GM20000 (cell line): Measurements from ENCODE around the gene PHETA1.

ENCODE experiments used
- DNase-seq: peaks from one replicate; pipeline ENCODE4 v3.0.0; 2012; ENCODE audit warnings: low spot score
- TF ChIP-seq, protein P1 (sequence below): IDR thresholded peaks from 2 replicates; pipeline ENCODE4 v1.5.1; 2012; ENCODE audit warnings: mild to moderate bottlenecking, control low read depth; ENCODE audit errors: extremely low read depth, missing control alignments

PHETA1 gene

DNA sequence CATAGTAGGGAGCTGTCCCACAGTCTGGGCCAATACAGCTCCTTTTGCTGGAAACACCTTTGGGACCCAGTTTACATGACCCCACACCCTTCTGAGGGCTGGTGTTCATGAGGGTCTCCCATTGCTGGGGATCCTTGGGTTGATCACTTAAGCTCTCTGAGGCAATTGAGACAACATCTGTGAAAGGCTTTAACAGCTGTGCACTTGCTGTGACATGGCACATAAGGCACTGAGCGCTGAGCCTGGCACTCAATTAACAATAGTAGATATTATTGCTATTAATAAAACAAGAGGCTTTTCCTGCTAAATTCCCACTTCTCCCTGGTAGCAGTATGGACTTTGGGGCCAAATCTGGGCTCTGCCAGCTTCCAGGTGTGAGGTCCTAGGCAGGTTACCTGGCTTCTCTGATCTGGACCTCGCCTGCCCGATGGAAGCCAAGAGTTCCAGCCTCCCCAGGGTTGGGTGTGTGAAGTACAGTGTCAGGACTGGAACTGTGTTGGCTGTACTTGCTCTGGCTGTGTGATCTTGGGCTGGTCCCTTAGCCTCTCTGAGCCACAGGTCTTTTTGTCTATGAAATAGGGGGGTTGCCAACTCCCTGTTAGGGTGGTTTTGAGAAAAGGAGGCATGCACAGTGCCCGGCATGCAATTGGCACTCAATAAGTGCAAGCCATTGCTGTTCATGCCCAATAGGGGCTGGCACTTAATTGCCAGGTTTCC, 39.9 kb upstream of the PHETA1 start:
- TF ChIP-seq, protein P1, sequence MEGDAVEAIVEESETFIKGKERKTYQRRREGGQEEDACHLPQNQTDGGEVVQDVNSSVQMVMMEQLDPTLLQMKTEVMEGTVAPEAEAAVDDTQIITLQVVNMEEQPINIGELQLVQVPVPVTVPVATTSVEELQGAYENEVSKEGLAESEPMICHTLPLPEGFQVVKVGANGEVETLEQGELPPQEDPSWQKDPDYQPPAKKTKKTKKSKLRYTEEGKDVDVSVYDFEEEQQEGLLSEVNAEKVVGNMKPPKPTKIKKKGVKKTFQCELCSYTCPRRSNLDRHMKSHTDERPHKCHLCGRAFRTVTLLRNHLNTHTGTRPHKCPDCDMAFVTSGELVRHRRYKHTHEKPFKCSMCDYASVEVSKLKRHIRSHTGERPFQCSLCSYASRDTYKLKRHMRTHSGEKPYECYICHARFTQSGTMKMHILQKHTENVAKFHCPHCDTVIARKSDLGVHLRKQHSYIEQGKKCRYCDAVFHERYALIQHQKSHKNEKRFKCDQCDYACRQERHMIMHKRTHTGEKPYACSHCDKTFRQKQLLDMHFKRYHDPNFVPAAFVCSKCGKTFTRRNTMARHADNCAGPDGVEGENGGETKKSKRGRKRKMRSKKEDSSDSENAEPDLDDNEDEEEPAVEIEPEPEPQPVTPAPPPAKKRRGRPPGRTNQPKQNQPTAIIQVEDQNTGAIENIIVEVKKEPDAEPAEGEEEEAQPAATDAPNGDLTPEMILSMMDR, result no peak
- DNase-seq, result no peak

DNA sequence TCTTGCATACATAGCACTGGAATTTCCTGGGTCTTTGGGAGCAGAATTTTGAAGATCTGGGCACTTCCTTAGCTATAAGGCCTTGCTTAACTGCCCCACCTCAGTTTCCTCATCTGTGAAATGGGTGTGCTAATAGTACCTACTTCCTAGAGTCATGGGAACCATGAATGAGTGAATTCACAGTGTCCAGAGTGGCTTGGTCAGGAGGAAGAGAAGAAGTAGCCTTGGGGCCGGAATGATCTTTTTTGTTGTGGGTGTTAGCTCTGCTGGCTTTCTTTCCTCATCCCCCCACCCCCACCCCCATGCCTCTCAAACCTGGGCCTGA, 39.2 kb upstream of the PHETA1 start:
- TF ChIP-seq, protein P1, result no peak
- DNase-seq, result no peak

DNA sequence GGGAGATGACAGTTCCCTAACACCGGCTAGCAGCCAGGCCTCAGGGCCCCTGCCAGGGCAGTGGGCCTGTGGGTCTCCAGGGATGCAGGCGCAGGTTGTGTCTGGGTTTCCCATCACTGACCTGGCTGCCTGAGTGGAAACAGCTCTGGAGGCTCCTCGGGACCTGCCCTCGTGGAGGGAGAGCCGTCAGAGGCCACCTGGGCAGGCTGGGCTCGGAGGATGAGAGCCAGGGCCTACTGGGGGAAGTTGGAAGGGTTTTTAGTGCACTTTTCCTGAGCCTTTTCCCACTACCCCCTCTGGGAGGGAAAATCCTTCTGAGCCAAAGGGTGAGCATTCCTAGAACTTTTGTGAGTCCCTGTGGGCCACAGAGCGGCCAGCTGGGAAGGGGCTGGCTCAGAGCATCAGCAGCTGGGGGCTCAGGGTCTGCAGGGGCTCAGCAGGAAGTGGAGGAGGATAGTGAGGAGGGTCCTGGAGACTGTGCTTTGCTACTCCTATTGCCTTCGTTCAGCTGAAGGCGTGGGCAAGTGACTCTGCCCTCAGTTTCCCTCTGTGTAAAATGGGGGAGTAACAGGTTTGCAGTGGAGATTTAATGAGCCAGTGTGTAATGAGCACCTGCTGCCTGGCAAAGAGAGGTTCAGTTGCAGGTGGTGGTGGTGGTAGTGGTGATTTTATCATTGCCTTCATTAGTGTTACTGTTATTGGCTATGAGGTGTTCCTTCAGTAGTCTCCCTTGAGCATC, 38.7 kb upstream of the PHETA1 start:
- TF ChIP-seq, protein P1, result no peak
- DNase-seq, result no peak

DNA sequence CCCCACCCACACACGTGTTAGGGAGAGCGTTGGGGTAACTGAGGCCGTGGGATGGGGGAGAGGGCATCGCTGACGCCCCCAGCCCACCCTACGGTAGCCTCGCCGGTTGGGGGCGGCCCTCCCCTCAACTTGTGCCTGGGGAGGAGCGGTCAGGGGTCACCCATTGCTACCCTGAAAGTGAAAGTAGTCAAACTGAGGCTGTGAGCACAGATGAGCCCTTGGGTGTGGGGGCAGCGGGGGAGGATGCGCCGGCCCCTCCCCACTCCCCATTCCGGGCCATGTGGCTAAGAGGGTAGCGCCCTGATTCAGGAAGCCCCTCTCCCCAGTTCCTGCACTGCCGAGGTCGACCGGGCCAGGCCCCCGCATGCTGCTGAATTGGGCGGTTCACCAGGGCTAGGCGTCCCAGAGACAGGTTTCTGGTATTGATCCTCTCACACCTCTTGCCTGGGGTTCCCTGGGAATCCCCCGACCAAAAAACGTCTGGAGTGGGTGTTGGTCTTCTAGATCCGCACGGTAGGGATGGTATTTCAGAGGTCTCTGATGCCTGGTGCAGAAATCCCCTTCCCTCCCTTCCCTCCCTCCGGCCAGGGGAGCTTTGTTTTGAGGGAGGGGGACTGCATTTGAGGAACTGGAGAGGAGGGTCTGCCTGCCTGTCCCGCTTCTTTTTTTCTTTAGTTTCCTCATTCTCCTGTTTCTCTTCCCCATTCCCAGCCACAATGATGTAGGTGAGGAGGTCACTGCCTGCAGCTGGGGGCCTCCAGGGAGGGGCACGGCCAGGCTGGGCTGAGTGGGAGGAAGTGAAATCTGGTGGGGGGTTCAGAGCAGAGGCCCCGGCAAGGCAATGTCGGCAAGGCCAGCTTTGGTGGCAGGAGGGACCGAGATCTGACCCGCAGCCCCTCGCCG, 37.8 kb upstream of the PHETA1 start:
- DNase-seq, result peak; percentile 65
- TF ChIP-seq, protein P1, result no peak

DNA sequence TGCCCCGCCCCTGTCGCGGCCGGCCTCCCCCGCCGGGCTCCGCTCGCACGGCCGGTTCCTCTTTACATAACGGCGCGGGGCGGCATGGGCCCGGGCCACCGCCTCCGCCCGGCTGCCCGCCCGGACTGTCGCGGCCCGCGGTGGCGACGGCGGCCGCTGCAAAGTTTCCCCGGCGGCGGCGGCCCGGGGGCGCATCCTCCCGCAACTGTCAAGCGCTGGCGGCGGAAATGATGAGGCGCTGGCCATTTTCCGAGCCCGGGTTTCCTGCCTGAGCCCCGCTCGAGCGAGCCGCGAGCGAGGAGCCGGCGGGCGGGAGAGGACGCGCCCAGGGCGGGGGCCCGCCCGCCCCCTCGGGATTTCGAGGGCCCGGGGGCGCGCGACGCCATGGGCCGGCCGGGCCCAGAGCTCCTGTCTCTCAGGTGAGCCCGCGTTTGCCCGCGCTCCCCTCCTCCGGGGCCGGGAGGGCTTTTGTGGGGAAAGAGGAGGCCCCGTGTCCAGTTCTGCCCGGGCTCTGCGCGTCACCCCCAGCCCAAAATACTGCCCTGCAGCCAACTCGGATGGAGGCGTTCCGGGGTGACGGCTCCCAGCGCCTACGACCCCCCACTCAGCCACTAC, 37.1 kb upstream of the PHETA1 start, which contains the start of gene SH2B3:
SH2B3 (plus strand) TSS at position 65 of the 615 bp plus-strand sequence. CDS start 12,223 bp downstream, outside the sequence.
- DNase-seq, result no peak
- TF ChIP-seq, protein P1, result no peak

DNA sequence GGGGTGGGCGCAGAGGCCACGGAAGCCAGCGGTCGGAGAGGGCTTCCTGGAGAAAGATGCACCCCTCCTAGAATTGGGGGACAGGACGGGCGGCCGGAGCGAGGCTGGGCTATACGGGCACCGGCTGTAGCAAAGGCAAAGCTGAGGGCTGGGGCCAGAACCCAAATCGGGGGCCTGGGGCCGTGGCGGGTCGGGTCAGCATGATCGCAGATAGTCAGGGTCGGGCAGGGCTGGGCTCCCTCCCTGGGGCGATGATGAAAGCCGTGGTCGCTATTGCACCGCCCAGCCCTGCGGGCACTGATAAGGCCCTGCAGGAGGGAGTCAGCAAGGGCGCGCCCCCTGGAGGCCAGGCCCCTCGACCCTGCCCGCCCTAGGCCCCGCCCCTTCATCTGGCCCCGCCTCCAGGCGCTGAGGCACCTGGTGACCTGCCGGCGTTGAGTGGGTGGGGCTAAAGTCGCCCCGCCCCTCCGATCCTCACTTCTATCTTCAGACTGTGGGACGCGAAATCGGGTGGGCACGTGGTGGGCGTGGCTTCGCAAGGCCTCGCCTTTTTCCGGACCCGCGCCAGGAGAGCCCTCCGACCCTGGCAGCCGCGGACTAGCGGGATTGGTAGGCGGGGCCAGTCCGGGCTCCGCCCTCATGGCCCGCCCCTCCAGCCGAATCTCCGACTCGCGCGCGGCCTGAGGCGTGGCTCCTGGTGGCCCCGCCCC, 36.4 kb upstream of the PHETA1 start:
- TF ChIP-seq, protein P1, result peak; percentile 53
- DNase-seq, result peak; percentile 97
